GM21786 (cell line): ENCODE measurements around the gene ATXN2.
"Not testable (repeated sequence)": the region's sequence is repeated elsewhere in the genome, so short reads cannot be mapped to it uniquely, and the experiment has no call there.

Experiments
- ATAC-seq: cut with Tn5 transposase; IDR thresholded peaks from one replicate; pipeline ENCODE4 v1.9.1; 2021; ENCODE audit not compliant: unreplicated experiment

ATXN2 gene, protein sequence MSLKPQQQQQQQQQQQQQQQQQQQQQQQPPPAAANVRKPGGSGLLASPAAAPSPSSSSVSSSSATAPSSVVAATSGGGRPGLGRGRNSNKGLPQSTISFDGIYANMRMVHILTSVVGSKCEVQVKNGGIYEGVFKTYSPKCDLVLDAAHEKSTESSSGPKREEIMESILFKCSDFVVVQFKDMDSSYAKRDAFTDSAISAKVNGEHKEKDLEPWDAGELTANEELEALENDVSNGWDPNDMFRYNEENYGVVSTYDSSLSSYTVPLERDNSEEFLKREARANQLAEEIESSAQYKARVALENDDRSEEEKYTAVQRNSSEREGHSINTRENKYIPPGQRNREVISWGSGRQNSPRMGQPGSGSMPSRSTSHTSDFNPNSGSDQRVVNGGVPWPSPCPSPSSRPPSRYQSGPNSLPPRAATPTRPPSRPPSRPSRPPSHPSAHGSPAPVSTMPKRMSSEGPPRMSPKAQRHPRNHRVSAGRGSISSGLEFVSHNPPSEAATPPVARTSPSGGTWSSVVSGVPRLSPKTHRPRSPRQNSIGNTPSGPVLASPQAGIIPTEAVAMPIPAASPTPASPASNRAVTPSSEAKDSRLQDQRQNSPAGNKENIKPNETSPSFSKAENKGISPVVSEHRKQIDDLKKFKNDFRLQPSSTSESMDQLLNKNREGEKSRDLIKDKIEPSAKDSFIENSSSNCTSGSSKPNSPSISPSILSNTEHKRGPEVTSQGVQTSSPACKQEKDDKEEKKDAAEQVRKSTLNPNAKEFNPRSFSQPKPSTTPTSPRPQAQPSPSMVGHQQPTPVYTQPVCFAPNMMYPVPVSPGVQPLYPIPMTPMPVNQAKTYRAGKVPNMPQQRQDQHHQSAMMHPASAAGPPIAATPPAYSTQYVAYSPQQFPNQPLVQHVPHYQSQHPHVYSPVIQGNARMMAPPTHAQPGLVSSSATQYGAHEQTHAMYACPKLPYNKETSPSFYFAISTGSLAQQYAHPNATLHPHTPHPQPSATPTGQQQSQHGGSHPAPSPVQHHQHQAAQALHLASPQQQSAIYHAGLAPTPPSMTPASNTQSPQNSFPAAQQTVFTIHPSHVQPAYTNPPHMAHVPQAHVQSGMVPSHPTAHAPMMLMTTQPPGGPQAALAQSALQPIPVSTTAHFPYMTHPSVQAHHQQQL

DNA sequence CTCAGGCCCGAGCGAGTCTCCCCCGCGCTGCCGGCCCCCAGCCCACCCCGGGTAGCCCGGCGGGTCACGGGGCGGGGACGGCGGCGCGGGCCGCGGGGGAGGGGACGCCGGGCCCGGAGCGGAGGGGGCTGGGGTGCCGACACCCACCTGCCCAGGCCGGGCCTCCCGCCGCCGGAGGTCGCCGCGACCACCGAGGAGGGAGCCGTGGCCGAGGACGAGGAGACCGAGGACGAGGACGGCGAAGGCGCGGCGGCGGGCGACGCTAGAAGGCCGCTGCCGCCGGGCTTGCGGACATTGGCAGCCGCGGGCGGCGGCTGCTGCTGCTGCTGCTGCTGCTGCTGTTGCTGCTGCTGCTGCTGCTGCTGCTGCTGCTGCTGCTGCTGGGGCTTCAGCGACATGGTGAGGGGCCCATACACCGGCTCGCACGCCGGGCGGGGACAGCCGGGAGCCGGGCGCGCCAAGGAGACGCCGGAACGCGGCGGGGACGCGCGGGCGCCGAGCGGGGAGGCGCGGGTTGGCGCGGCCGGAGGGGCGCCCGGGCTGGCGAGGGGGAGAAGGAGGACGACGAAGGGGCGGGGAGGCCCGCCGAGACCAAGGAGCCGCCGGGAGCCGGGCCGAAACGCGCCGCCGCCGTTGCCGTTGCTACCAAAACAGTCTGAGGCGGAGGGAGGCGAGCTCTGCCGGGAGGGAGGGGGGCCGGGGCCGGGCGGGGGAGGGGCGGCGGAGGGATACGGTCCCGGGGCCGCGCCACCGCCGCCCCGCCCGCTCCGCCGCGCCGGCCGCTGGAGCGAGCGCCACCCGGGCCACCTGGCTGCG lies at the start of gene ATXN2:
TSS of gene ATXN2 (minus strand) at position 679 of the 816 bp plus-strand sequence. CDS start at position 398, 281 bp downstream.
- ATAC-seq, result peak; percentile 35

DNA sequence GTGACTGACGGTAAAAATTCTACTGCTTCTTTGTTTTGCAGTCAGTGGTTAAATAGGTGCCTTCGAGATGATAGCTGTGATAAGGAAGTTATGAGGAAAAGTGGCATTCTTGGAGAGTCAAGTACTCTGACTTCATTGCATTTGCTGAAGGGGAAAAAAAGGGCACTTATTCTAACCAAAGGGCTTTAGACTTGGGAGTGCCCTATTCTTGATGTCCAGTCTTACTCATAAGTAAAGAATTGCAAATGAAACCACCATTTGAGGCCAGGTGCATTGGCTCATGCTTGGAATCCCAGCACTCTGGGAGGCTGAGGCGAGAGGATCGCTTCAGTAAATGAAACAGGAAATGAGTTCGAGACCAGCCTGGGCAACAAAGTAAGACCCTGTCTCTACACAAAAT lies 46.3 kb upstream of the ATXN2 start:
- ATAC-seq, result no peak

DNA sequence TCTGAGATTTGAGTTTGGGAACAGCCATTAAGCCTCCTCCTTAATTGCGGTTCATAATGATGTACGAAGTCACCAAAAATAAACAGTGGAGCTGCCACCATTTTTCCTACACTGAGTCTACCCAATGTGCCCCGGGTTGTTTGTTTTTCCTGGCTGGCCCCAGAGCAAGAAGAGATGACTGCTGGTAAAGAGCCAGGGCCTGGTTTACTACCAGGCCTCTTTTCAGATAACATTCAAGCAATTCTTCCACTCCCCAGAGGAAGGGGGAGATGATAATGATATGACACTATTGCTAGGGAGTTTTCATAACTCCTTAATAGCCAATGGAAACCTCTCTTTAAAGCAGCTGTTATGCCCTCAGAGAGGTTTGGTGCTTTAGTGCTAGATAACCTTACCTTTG lies 44.3 kb upstream of the ATXN2 start:
- no peak for ATAC-seq

DNA sequence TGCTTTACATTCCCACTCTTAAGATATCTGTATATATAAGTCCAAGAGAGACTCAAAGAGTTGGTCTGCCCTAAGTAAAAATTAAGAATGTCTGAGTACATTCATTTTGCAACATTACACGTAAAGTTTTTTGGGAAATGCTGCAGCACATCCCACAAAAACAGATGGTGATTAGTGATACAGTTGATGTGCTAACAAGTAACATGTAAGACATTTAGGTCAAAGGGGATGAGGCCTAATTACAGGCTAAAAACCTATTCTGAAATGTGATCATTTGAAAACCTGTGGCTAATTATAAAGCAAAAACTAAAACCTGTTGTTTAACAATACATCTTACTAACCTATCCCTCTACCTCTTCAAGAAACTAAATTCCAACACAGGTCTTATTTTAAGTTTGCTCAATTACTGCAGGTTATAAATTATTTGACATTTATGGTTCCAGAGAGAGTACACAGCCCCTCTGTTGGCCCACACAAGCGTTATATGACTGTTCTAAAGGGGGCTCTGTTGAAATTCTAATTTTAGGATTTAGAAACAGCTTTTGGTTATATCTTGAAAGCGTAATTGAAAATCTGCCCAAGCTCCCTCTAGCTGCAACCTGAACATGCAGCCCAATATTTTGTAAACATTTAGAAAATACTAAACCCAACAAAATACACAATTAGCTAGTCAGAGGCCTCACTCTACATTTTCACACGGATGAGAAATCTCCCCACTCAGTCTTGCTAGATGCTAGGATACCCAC lies 43.7 kb upstream of the ATXN2 start:
- ATAC-seq, result no peak

DNA sequence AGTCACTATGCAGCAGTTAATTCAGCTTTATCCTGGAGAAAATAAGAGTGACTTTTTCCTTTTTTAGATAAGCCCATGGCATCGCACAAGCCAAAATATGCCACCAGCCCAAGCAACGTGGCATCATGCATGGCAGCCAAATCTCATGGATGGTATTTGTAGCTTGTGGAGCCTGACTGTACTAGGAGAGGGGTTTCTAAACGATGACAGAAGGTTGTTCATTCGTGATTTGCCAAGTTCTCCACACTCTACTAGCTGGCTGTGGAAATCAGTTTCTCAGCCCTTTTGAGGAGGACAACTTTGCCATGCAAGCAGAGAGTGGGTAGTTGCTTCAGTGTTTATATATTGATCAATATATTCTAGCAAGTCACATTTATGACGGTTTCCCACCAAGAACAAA lies 41.4 kb upstream of the ATXN2 start:
- ATAC-seq, result no peak

DNA sequence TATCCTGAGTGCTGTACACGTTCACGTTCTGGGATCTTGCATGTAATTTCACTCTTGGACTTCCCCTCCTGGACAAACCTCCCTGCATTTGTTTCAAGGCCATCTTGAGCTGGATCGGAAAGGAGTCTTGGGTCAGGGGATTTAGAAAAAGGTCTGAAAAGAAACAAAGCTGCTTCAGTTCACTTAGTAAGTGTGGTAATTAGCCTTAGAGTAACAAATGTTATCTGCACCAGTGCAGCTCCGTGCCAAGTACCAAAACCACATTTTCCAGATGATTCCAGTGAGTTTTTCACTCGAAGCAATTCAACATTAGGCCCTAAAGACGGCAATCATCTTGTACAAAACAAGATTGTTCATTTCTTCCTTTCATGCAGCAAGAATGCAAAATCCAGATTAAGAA lies 39.4 kb upstream of the ATXN2 start:
- no peak for ATAC-seq

DNA sequence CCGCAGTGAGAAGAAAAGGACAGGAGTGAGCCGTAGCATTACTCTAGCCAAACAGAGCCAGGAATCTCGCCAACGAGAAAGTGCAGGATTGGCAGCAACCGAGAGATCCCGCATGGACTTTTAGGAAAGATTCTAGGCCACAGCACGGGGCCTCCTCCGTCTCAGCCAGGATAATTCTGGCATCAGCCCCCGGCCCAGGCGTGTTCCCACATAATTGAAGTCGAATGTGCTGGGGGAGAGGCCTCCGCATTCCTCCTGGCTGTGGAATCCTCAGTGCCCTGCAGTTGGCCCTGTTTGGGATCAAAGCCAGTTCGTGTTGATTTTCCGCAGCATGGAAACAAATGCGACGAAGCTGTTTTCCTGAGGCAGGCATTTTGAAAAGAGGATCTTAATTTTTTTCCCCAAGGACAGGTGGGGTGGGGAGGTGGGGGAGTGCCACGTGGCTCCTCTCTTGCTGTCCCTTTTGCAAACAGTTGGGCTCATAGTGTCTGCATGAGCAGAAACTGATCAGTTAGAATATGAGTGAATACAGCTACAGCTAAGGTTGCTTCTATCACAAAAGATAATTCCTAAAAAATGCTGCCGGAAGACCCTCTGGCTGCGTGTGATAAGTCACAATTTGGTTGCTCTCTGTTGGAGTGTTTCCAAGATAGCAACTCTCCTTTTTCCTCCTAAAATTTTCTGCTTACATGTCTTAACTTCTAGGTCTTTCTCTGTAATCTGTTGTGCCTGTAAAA lies 37.3 kb upstream of the ATXN2 start:
- ATAC-seq, result no peak

DNA sequence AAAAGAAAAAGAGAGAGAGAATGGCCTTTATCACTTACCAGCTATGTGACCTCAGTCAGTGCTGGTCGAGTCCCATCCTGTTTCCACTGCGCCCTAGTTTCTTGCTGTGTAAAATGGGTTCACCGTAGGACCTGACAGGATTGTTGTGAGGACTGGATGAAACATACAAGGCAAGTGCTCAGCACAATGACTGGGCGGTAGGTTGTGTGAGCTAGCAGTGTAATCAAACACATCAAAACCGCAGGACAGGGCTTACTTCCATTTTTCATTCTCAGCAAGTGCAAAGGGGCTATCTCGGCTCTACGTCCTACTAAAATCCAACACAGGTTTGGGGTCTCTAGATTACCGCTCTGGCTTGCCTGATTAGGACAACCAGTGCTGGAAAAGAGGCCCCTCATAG lies 36.4 kb upstream of the ATXN2 start:
- no peak for ATAC-seq

DNA sequence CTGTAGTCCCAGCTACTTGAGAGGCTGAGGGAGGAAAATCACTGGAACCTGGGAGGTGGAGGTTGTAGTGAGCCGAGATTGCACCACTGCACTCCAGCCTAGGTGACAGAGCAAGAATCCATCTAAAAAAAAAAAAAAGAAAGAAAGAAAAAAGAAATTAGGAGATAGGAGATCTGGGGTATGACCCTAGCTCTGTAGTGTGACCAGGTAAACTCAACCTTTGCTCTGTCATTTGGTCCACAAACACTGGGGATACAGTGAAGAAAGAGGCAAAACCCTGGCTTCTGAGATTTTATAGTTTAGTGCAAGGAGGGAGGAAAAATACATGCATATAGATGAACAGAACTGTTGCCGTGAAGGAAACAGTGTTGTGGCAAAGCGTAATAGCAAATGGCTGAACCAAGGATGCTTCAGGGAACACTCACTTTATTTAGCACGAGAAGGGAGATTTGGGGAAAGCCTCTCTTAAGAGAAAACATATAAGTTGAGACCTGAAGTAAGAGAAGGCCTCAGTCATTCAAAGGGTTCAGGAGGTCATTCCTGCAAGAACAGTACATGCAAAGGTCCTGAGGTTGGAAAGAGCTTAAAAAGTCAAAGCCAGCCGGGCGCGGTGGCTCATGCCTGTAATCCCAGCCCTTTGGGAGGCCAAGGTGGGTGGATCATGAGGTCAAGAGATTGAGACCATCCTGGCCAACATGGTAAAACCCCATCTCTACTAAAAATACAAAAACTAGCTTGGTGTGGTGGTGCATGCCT lies 29.6 kb upstream of the ATXN2 start:
- no peak for ATAC-seq

DNA sequence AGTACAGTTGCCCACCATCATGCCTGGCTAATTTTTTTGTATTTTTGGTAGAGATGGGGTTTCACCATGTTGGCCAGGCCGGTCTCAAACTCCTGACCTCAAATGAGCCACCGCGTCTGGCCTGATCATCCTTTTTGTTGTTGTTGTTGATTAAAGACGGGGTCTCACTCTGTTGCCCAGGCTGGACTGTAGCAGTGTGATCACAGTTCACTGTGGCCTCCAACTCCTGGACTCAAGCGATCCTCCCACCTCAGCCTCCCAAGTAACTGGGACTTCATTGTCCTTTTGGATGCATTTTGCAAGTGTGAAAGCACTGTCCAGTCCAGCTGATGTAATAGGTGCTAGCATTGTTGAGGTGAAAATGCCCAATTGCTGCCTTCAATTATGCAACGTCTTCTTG lies 27.1 kb upstream of the ATXN2 start:
- no peak for ATAC-seq

DNA sequence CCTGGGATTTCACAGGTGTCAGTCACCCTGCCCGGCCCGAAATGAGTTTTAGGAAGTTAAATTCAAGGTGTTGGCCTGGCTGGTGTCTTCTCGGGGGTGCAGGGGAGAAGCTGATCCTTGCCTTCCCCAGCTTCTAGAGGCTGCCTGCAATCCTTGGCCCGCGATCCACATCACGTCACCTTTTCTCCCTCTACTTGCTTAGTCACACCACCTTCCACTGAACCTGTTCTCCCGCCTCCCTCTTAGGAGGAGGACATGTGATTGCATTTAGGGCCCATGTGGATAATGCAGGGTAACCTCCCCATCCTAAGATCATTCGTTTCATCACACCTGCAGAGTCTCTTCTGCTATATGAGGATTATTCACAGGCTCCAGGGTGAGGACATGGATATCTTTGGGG lies 25.4 kb upstream of the ATXN2 start:
- ATAC-seq, result no peak

DNA sequence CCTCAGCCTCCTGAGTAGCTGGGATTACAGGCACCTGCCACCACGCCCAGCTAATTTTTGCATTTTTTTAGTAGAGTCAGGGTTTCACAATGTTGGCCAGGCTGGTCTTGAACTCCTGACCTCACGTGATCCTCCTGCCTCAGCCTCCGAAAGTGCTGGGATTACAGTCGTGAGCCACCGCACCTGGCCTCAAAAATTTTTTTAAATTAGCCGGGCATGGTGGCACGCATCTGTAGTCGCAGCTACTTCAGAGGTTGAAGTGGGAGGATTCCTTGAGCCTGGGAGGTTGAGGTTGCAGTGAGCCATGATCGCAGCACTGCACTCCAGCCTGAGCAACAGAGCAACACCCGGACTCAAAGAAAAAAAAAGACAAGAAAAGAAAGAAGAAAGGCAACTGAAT lies 18.7 kb upstream of the ATXN2 start:
- not testable (repeated sequence) for ATAC-seq

DNA sequence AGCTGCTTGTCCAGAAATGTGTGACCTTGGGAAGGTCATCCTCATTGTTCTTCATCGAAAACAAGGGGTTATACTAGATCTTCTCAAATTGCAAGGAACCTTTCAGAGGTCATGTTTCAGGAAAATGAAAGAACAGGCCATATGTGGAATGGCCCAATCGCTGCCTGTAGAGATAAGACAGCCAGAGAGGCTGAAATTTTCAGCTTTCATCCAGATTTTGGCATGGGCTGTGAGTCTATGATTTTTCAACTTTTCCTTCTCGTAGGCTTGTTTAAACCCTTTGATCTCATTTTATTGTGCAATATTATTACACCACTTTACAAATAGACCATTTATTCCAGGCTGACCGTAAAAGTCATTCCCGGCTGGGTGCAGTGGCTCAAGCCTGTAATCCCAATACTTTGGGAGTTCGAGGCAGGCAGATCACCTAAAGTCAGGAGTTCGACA lies 17.1 kb upstream of the ATXN2 start:
- no peak for ATAC-seq

DNA sequence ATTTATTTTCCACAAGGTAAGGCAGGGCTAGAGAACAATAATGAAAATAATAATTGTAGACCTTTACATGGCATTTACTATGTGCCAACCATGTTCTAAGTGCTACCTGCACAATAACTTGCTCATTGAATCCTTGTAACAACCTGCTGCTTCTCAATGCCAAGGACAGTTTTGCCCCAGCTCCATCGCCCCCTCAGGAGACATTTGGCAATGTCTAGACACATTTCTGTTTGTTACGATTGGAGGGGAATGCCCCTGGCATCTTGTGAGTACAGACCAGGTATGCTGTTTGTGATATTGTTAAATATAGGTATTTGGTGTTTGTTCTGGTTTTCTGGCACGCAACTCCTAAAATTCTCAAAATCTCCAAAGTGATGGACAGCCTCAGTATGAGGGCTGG lies 8.1 kb upstream of the ATXN2 start:
- no peak for ATAC-seq

DNA sequence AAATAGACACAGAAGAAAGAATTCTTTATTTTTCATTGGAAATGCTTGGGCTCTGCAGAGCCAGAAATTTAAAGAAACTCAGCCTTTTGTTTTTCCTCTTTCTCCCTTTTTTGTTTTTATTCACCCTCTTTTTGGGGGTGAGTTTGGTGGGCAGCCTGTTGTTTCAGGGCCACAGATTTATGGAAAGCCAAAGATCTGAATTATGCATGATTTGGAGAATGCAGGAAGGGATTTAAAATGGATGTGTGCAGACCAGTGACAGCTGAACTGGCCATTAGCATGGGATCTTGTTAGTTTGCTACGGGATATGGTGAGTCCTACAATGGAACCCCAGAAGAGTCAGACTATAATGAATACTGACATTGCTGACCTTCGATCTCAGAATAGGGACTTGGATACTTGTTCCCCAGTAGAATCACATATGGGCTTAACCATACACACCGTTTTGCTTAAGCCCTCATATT lies 7.7 kb upstream of the ATXN2 start:
- ATAC-seq, result no peak

DNA sequence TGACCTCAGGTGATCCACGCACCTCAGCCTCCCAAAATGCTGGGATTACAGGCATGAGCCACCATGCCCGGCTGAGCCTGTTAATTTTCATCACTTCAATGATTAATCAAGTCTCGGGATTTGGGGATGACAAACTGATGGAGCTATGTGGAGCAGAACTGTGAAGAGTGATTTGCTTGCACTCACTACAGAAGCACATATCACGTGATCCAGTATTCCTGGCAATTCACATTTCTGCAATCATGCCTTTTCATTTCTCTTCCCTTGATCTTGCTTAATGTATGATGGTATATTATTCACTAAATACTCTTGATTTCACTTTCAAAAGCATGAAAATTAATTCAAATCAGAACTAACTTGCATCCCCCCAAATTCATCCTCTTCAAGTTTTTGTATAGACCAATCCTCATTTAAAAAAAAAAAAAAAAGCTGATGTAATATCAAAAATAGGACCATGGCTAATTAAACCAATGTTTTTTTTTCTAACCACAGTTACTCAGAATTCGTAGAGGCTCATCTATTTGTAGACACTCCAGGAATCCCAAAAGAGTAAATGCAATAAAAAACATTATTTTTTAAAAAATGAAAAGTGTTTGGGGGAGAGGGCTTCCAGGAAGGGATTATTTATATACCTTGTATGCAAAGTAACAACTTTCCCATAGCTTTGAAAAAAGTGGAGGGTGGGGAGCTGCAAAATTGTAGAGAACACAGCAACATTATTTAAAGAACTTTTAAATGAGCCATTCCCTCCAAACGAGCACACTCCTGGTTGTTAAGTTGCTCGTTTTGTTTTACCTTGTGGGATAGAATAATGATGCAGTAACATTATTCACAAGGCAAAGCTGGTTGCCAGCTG lies 7.0 kb upstream of the ATXN2 start:
- ATAC-seq, result no peak

DNA sequence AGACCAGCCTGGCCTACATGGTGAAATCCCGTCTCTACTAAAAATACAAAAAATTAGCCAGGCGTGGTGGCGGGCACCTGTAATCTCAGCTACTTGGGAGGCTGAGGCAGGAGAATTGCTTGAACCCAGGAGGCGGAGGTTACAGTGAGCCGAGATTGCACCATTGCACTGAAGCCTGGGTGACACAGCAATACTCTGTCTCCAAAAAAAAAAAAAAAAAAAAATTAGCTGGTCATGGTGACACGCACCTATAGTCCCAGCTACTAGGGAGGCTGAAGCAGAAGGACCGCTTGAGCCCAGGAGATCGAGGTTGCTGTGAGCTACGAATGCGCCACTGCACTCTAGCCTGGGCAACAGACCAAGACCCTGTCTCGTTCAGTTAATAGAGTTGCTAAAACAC lies 3.7 kb upstream of the ATXN2 start:
- not testable (repeated sequence) for ATAC-seq

DNA sequence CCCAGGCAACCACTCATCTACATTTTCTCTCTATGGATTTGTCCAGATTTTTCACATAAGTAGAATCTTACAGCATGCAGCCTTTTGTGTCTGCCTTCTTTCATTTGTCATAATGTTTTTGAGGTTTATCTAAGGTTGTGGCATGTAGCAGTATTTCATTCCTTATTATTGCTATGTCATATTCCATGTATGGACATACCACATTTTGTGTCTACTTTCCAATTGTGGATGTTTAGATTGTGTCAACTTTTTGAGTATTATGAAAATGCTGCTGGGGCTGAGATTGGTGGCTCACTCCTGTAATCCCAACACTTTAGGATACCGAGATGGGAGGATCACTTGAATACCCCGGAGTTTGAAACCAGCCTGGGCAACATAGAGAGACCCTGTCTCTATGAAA lies 3.2 kb upstream of the ATXN2 start:
- ATAC-seq, result no peak
